SU-DHL-6 (cell line): ENCODE results near the gene NT5DC1.

Source experiments
- H2AFZ ChIP-seq: fragments of 200-600 bp; sonication (generic); 2 replicates; pipeline ENCODE4 v1.6.1; 2014; ENCODE audit warnings: low read depth, mild to moderate bottlenecking, moderate library complexity, mixed read lengths, antibody characterized with exemption, low read length; ENCODE audit not compliant: severe bottlenecking
- H3F3A ChIP-seq: fragments of 200-600 bp; shearing (Covaris generic); 2 replicates; pipeline ENCODE4 v1.6.0; 2016; ENCODE audit warnings: antibody characterized with exemption, mild to moderate bottlenecking; ENCODE audit not compliant: insufficient read depth
- H3K27ac ChIP-seq: fragments of 200-600 bp; sonication (generic); 2 replicates; pipeline ENCODE4 v1.5.1; 2016; ENCODE audit warnings: low read depth, mild to moderate bottlenecking, low read length, moderate library complexity, mixed read lengths
- H3K27me3 ChIP-seq: fragments of 200-600 bp; sonication (generic), shearing (Covaris generic); 2 replicates; pipeline ENCODE4 v1.6.0; 2014; ENCODE audit warnings: mild to moderate bottlenecking, low read length
- H3K36me3 ChIP-seq: fragments of 200-600 bp; sonication (generic); 2 replicates; pipeline ENCODE4 v1.6.1; 2014; ENCODE audit warnings: mild to moderate bottlenecking, low read length, mixed read lengths
- H3K4me2 ChIP-seq: fragments of 300-600, 200-600 bp; shearing (Covaris generic), sonication (generic); 2 replicates; pipeline ENCODE4 v1.6.0; 2014; ENCODE audit warnings: low read length, low read depth, mild to moderate bottlenecking; ENCODE audit not compliant: poor library complexity, severe bottlenecking
- H3K4me3 ChIP-seq: fragments of 200-600 bp; sonication (generic); 2 replicates; pipeline ENCODE4 v1.5.1; 2014; ENCODE audit warnings: antibody characterized with exemption, low read length, mild to moderate bottlenecking, mixed read lengths; ENCODE audit not compliant: insufficient read depth, poor library complexity, severe bottlenecking
- H3K79me2 ChIP-seq: fragments of 200-600 bp; sonication (generic); 2 replicates; pipeline ENCODE4 v1.6.1; 2014; ENCODE audit warnings: mild to moderate bottlenecking, low read length, moderate library complexity; ENCODE audit not compliant: insufficient read depth
- H3K9ac ChIP-seq: fragments of 200-600 bp; sonication (generic); 2 replicates; pipeline ENCODE4 v1.7.0; 2014; ENCODE audit warnings: mild to moderate bottlenecking, low read length
- H3K9me2 ChIP-seq: fragments of 200-600 bp; sonication (generic); replicated peaks from 2 replicates; pipeline ENCODE4 v1.6.1; 2014; ENCODE audit warnings: low read length; ENCODE audit not compliant: insufficient read depth
- H3K9me3 ChIP-seq: fragments of 200-600 bp; sonication (generic); 2 replicates; pipeline ENCODE4 v1.6.1; 2014; ENCODE audit warnings: low read length, mixed read lengths; ENCODE audit not compliant: insufficient read depth
- H4K20me1 ChIP-seq: fragments of 200-600 bp; sonication (generic); 2 replicates; pipeline ENCODE4 v1.6.1; 2014; ENCODE audit warnings: low read depth, mild to moderate bottlenecking, antibody characterized with exemption, low read length, moderate library complexity, mixed read lengths
- EZH2phosphoT487 ChIP-seq: fragments of 200-600 bp; sonication (generic), shearing (Covaris generic); conservative IDR thresholded peaks from 2 replicates; pipeline ENCODE4 v1.6.1; 2018; ENCODE audit warnings: mild to moderate bottlenecking, antibody characterized with exemption, low read length, moderate library complexity, mixed read lengths
- TF ChIP-seq, protein P1 (sequence below): fragments of 200-600 bp; sonication (generic); IDR thresholded peaks from one replicate; pipeline ENCODE4 v1.5.1; 2017; ENCODE audit warnings: antibody characterized with exemption, mild to moderate bottlenecking, low read length, moderate library complexity; ENCODE audit not compliant: insufficient read depth, poor library complexity, severe bottlenecking

NT5DC1 gene

DNA sequence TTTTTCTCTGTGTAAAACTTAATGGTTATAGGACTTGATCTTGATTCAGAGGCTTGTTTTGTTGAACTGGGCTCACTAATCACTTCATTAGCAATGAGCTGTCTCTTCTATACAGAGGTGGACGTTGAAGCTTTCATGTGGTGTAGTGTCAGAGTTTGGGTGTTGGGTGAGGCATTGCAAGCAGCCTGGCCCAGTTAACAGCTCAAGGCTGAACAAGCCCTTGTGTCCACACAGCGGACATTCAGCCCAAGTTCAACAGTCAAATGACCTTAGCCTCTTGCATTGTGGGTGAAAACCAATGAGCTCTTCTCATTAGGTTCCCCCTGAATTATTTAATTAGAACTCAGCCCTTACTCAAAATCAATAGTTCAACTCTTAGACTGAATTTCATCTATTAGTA is 12.7 kb downstream of the NT5DC1 start:
- Histone ChIP-seq H3K36me3 (no peaks in the 10 kb centered on the region; the same call in 1 of the 2 replicates), H3K27ac (no peak overlapping the region), H3K4me2 (no peak overlapping the region), H3K9me2 (no peaks in the 10 kb centered on the region), H3F3A (no peaks in the 10 kb centered on the region), H3K27me3 (no peaks in the 10 kb centered on the region), H3K79me2 (no peaks in the 10 kb centered on the region), H3K9me3 (no peaks in the 10 kb centered on the region), H4K20me1 (no peaks in the 10 kb centered on the region), H3K4me3 (no peak overlapping the region), H2AFZ (no peak overlapping the region), H3K9ac (no peak overlapping the region)
- TF ChIP-seq, protein P1, sequence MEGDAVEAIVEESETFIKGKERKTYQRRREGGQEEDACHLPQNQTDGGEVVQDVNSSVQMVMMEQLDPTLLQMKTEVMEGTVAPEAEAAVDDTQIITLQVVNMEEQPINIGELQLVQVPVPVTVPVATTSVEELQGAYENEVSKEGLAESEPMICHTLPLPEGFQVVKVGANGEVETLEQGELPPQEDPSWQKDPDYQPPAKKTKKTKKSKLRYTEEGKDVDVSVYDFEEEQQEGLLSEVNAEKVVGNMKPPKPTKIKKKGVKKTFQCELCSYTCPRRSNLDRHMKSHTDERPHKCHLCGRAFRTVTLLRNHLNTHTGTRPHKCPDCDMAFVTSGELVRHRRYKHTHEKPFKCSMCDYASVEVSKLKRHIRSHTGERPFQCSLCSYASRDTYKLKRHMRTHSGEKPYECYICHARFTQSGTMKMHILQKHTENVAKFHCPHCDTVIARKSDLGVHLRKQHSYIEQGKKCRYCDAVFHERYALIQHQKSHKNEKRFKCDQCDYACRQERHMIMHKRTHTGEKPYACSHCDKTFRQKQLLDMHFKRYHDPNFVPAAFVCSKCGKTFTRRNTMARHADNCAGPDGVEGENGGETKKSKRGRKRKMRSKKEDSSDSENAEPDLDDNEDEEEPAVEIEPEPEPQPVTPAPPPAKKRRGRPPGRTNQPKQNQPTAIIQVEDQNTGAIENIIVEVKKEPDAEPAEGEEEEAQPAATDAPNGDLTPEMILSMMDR = no peak
- TF ChIP-seq EZH2phosphoT487 = no peak

DNA sequence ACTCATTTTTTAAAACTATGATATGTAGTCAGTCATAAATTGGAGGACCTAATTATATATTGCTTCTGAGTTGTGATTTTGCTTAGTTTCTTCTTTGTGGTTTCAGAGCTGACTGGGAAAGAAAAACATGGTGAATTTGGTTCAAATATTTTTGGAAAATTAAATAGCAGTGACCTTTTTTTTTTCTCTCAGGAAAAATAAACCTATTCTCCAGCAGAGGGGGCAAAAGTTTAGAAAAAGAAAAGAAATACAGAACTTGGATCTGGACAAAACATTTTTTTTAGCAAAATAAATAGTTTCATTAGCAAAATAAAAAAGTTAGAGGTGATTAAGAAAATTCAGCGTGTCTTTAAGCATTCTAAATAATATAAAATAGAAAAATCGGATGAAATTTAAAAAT is 15.1 kb downstream of the NT5DC1 start:
- no peaks in the 10 kb centered on the region for H4K20me1 ChIP-seq
- no peaks in the 10 kb centered on the region; the same call in 1 of the 2 replicates for H3K36me3 ChIP-seq

DNA sequence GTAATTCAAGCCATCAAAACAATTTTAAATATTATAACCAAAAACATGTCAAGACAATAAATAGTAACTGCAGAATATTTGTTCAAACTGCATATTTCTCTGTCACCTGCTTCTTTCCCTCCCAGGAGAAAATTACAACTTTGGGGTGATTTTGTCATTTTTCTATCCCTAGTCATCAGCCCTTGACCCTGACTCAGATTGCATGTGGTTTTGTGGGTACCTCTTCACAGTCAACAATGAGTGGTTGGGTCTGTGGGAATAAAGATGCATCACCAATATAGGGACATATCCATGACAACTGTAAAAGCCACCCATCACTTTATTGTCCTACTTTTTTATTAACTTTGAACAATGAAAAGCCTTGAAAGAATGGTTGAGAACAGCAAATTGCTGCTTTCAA is 18.0 kb downstream of the NT5DC1 start:
- no peaks in the 10 kb centered on the region for H3K27me3 ChIP-seq
- H4K20me1 ChIP-seq = no peaks in the 10 kb centered on the region
- H3K9me3 ChIP-seq = no peaks in the 10 kb centered on the region
- no peaks in the 10 kb centered on the region for H3K9me2 ChIP-seq
- no peaks in the 10 kb centered on the region; the same call in 1 of the 2 replicates for H3K36me3 ChIP-seq
- H3K27ac ChIP-seq = no peak overlapping the region
- TF ChIP-seq EZH2phosphoT487 = no peak
- TF ChIP-seq, protein P1 = no peak
- no peak overlapping the region for H3K9ac ChIP-seq
- H3K79me2 ChIP-seq = no peaks in the 10 kb centered on the region
- no peak overlapping the region for H3K4me3 ChIP-seq
- no peaks in the 10 kb centered on the region for H3F3A ChIP-seq
- H2AFZ ChIP-seq = no peak overlapping the region
- no peak overlapping the region for H3K4me2 ChIP-seq

More for the DNA sequence above, 15.1 kb downstream of the NT5DC1 start:
- Histone ChIP-seq H2AFZ (no peak overlapping the region), H3K27ac (no peak overlapping the region), H3K9me2 (no peaks in the 10 kb centered on the region), H3K27me3 (no peaks in the 10 kb centered on the region), H3K9ac (no peak overlapping the region), H3K79me2 (no peaks in the 10 kb centered on the region), H3K4me3 (no peak overlapping the region), H3K4me2 (no peak overlapping the region), H3K9me3 (no peaks in the 10 kb centered on the region), H3F3A (no peaks in the 10 kb centered on the region)
- TF ChIP-seq, protein P1 = peak; percentile 38
- TF ChIP-seq EZH2phosphoT487 = no peak
